Activated CD8-positive, alpha-beta memory T cell treated with anti-CD3 and anti-CD28 coated beads for 4 hours (primary cell): Measurements from ENCODE around the gene IFNAR2.

Experiments used
- DNase-seq, 2 donors: peaks; one replicate each; pipeline ENCODE4 v3.0.0-alpha.2; 2020; ENCODE audit warnings: low read depth in 2 of 2

The IFNAR2 gene

DNA sequence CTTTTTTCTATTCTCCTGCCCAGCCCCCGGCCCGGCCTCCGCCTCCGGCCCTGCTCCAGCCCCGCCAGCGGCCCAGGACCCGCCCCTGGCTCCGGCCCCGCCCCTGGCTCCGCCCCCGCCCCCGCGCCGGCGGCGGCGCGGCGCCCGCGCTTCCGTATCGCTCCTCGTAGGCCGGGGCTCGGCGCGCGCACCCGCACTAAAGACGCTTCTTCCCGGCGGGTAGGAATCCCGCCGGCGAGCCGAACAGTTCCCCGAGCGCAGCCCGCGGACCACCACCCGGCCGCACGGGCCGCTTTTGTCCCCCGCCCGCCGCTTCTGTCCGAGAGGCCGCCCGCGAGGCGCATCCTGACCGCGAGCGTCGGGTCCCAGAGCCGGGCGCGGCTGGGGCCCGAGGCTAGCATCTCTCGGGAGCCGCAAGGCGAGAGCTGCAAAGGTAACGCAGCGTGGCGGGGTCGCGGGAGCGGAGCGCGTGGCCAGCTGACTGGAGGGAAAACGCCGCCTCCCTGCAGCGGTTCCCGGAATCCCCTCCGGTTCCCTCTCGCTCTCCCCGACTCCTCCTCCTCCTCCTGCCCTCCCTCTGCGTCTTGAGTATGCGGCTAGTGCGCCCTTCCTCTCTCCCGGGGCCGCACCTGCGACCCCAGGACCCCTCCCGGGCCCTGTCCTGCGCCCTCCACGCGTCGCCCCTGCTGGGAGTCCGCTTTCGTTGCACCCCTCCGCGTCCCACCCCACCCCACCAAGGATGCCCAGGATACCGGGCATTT lies at the start of gene IFNAR2:
TSS of gene IFNAR2 (plus strand) at position 155 of the 761 bp plus-strand sequence. CDS start 11,985 bp downstream, outside the sequence.
- peak; percentile 56 to 59 for DNase-seq

- no peak for DNase-seq
Observed at GRCh38 chr21:33185852-33186251, 43.9 kb upstream of the IFNAR2 start.

DNA sequence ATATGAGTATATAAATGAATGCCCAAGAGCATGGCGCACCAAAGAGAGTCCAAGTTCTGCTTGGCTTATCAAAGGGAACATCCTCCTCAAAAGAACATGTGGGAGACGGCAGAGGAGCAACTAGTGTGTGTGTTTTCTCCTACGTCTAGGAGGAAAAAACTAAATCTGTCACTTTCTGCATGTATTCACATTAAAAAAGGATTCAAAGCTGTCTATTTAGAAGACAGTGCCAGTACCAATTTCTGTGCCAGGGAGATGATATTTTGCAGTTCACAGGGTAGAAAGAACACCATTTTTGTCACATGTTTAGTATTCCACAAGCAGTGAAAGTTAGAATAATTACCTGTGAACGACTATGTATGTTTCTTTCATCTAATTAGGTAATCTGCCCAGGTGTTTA lies 42.5 kb upstream of the IFNAR2 start:
- DNase-seq = no peak

DNA sequence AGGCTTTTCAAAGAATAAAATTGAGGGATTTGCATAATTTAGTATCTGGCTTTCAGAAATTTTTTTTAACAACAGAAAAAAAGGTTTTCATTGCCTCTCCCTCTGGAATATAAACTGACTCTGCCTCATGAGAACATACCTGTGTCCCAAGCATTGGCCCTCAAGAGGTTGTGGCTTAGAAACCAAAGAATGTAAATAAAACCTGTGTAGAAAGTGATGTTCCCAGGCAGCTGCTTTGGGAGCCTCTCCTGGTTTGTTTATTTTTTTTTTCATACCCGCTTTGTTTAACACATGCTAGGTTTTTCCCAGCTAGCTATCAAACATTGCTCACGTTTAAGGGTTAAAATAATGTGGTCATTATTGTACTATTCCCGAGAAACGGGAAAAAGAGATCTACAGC lies 40.5 kb upstream of the IFNAR2 start:
- DNase-seq = no peak

DNA sequence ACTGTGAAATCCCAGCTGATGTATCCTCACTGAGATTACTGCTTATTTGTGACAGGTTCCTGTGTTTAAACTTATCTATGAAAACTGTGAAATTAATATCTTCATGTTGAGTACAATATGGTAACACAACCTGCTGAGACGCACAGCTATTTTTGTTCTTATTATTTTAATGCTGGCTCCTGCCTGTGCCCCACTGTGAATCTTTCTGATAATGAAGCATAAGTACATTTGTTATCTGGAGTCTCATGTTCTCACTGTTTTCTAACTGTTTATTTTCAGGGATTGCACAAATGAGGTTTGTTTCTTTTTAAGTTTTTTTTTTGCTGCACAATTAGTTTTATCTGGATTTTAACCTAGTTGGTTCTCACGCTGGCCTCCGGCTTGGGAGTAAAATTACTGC lies 39.9 kb upstream of the IFNAR2 start:
- DNase-seq = no peak

DNA sequence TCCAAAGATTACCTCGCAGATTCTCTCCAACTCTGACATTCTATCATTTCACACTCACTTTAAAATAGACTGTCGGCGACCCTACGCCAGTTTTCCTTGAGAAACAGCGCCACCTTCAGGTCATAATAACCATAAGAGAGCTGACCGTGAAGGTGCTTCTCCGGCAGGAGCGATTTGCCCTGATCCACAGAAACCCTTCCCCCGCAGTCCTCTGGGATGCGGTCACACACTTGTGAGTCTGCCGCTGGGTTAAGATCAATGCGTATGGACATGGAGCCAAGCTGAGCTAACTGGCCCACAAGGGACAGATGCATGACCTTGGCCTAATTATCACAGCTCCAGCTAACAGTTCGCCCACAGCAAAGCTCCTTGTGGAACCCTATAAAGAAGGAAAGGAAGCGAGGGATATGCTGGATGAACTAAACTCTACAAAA lies 32.8 kb upstream of the IFNAR2 start:
- peak in 1 of 2 donors; percentile 33 for DNase-seq

DNA sequence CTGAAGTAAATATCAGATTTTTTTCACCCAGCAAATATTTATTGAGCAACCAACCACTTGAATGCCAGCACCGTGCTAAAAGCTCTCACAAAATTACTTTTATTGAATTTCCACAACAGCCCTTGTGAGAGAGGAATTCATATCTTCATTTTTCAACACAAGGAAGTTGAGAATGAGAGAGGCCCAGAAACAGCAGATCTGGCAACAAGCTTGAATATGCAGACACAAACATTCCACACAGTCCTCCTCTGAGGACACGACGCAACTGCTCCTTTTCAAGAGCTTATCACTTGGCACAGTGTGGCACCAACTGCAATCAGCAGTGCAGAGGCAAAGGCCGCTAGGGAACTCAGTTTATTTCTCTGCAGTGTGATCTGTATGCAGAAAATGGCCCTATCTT lies 32.2 kb upstream of the IFNAR2 start:
- DNase-seq = no peak

GRCh38 chr21:33198346-33199099 lies 31.2 kb upstream of the IFNAR2 start:
- no peak for DNase-seq

GRCh38 chr21:33199100-33199464 lies 30.7 kb upstream of the IFNAR2 start:
- DNase-seq = no peak

- DNase-seq = peak; percentile 66 to 75
Observed at GRCh38 chr21:33199516-33200217, 30.1 kb upstream of the IFNAR2 start.

GRCh38 chr21:33201956-33202355 lies 27.8 kb upstream of the IFNAR2 start:
- no peak for DNase-seq

GRCh38 chr21:33202464-33203363 lies 27.0 kb upstream of the IFNAR2 start:
- no peak for DNase-seq

DNA sequence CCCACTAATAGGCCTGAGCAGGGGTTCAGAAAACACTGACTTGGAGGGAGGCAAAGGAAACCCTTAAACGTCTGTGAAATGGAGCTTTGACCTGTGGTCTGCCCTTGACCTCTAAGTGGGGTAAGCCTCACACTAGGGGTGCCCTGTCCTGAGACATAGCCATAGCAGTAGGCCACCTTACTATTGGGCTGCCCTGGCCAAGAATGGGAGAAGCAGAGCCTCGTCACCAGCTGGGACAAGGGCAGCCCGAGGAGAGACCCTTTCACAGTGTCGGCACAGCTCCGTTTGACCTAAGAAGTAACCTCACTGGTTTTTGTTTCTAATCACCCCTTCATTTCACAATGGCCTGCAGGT lies 26.4 kb upstream of the IFNAR2 start:
- DNase-seq = no peak

DNA sequence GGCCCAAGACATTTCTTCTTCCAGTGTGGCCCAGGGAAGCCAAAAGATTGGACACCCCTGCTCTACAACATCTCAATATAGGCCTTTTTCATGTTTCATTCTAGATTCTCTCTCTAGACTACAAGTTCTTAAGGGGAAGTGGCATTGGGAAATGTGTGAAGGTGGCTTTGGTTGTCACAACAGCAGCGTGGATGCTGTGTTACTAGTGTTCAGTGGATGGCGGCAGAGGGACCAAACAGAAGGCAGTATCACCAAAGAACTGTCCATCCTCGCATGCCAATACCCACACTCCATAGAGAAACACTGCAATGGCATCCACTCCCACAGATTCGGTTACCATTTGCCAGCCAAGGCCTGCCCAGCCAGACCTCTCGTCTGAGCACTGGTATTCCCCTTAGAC lies 24.3 kb upstream of the IFNAR2 start:
- no peak for DNase-seq

DNA sequence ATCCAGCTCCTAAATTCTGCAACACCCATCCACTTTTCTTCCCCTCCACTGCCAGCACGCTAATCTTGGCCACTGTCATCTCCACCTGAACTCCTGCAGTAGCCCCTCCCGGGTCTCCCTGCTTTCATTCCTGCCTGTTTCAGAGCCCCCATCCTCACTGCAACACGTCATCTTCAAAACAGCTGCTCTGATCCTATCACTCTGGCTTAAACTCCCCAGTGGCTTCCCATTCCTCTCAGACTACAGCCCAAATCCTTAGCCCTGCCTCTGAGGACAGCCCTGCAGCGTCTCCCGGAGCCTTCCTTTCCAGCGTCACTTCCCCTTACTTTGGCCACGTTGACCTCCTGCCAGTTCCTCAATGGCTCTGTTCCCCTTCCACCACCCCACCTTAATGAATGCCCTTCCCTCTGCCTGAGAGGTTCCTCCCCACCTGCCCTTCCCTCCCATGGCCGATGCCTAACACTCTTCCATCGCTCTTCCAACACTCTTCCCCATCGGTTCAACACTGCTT lies 22.9 kb upstream of the IFNAR2 start:
- DNase-seq = no peak

DNA sequence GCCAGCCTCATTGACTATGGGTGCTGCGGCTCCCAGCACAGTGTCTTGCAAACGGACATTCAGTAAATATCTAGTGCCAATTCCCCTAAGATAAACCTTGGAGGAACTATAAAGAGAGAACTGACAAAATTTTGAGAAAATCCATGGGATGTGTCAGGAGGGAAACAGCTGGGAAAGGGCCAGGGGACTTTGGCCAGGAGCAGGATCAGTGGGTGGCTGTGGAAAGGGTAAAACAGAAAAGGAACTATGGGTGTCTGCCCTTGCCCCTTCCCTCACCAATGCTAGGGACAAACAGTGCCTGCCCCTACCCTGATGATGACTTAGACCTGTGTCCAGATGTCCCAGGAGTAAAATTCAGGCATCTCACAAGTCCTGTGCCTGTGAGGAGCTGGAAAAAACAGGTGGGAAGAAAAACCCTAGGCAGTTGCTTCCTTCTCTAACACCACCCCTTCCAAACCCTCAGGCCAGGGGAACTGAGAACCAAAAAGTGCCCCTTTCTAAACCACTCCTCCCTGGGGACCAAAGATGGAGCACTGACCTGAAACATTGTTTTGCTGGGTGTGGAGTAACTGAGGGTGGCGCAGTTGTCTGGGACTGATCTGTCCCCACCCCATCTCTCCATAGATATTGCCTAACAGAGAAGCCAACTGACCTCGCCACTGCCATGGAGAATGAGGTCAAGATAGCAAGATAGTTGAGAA lies 22.1 kb upstream of the IFNAR2 start:
- DNase-seq = no peak

DNA sequence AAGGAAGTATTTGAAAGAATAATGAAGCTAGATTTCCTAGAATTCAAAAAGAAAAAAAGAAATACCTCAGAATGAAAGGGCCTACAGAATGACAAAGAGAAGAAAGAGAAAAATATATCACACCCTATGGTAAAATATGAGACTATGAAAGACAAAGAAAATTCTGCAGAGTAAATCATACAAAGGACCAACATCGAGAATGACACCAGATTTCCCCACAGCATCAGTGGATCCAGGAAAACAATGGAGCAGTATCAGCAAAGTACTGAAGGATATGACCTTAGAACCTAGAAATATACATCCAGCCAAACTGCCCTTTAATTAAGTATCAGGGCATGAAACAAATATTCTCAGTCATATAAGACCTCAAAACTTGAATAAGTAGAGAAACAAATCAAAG lies 21.2 kb upstream of the IFNAR2 start:
- no peak for DNase-seq

DNA sequence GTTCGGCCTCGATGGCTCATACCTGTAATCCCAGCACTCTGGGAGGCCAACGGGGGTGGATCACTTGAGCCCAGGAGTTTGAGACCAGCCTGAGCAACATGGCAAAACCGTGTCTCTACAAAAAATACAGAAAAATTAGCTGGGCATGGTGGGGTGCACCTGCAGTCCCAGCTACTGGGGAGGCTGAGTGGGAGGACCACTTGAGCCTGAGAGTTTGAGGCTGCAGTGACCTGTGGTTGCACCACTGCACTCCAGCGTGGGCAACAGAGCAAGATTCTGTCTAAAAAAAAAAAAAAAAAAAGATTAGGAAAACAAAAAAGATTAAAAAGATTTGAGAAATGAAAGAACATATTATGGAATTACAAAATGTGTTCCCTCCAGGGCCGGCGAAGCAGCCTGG lies 18.4 kb upstream of the IFNAR2 start:
- no peak for DNase-seq

DNA sequence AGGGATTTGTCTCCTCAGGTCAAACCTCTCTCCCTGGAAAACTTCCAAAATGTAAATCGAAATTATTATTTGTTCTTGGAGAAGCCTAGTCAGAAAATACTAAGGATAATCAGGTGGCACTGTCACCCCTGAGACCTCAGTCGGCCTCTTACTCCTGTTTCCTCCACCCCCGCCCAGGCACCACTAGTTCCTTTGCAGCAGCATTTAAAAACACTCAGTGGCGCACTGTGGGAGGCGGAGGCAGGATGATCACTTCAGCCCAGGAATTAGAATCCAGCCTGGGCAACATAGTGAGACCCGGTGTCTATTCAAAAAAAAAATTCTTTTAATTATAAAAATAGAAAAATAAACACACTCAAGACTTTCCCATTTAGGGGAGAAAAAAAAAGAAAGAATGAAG lies 18.0 kb upstream of the IFNAR2 start:
- DNase-seq = no peak

DNA sequence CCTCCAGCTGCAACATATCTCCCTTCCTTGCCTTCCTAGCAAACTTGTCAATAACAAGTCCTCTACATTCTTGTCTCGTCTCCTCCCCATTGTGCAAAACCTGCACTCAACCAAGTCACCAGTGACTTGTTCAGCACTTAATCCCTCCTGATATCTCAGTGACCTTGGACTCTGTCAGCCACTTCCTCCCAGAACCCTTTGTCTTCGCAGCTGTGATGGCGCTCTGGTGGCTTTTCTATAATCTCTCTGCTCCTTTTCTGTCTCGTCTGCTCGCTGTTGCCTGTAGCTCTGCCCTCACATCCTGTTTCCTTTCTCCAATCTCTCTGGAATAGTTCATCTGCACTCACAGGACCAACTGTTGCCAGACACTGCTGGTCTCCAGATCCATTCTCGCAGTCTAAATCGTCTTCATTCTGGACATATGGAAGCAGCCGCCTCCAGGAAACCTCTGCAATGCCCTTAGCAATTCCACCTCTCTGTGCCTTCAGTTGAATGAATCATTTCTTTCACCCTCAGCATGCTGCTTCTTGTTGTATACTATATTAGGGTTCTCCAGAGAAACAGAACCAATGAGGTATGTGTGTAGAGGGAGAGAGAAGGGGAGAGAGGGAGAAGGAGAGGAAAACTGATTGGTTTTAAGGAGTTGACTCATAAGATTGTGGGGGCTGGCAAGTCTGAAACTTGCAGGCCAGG lies 17.4 kb upstream of the IFNAR2 start:
- no peak for DNase-seq
